WTC11 (cell line): ENCODE data around the gene C1QTNF12.

Experiments
- ATF1 ChIP-seq: sonication (generic); formaldehyde crosslinking; IDR thresholded peaks from 2 replicates; pipeline ENCODE4 v1.8.1; 2023; ENCODE audit warnings: mild to moderate bottlenecking, moderate library complexity, missing genetic modification reagents
- ATF3 ChIP-seq: sonication (generic); formaldehyde crosslinking; conservative IDR thresholded peaks from 2 replicates; pipeline ENCODE4 v1.8.1; 2022; ENCODE audit warnings: mild to moderate bottlenecking, missing genetic modification reagents
- CTCF ChIP-seq: fragments of 200-600 bp; IDR thresholded peaks from 2 replicates; pipeline ENCODE4 v1.8.0; 2022; ENCODE audit warnings: antibody characterized with exemption
- FOXP4 ChIP-seq: sonication (generic); formaldehyde crosslinking; IDR thresholded peaks from 2 replicates; pipeline ENCODE4 v1.8.0; 2022; ENCODE audit warnings: mild to moderate bottlenecking, missing genetic modification reagents
- GABPB1 ChIP-seq: sonication (generic); formaldehyde crosslinking; IDR thresholded peaks from 2 replicates; pipeline ENCODE4 v1.8.1; 2023; ENCODE audit warnings: mild to moderate bottlenecking, missing genetic modification reagents
- JUN ChIP-seq: sonication (generic); formaldehyde crosslinking; IDR thresholded peaks from 2 replicates; pipeline ENCODE4 v1.8.0; 2023; ENCODE audit warnings: mild to moderate bottlenecking, missing genetic modification reagents
- MAX ChIP-seq: sonication (generic); formaldehyde crosslinking; IDR thresholded peaks from 2 replicates; pipeline ENCODE4 v1.8.0; 2022; ENCODE audit warnings: mild to moderate bottlenecking, missing genetic modification reagents
- MYBL2 ChIP-seq: sonication (generic); formaldehyde crosslinking; IDR thresholded peaks from 2 replicates; pipeline ENCODE4 v1.8.1; 2023; ENCODE audit warnings: mild to moderate bottlenecking, moderate library complexity, missing genetic modification reagents
- NR1H2 ChIP-seq: sonication (generic); formaldehyde crosslinking; IDR thresholded peaks from 2 replicates; pipeline ENCODE4 v1.9.0; 2021; ENCODE audit warnings: mild to moderate bottlenecking, moderate library complexity, missing genetic modification reagents
- SP1 ChIP-seq: sonication (generic); formaldehyde crosslinking; conservative IDR thresholded peaks from 2 replicates; pipeline ENCODE4 v1.8.1; 2022; ENCODE audit warnings: missing genetic modification reagents
- TEAD4 ChIP-seq: sonication (generic); formaldehyde crosslinking; IDR thresholded peaks from 2 replicates; pipeline ENCODE4 v1.8.0; 2022; ENCODE audit warnings: mild to moderate bottlenecking, missing genetic modification reagents
- USF1 ChIP-seq: sonication (generic); formaldehyde crosslinking; IDR thresholded peaks from 2 replicates; pipeline ENCODE4 v1.8.0; 2022; ENCODE audit warnings: mild to moderate bottlenecking, missing genetic modification reagents
- ZNF263 ChIP-seq: sonication (generic); formaldehyde crosslinking; IDR thresholded peaks from 2 replicates; pipeline ENCODE4 v1.8.1; 2022; ENCODE audit warnings: low read depth, mild to moderate bottlenecking, moderate library complexity, missing genetic modification reagents

- TF ChIP-seq CTCF (no peak), MYBL2 (CRISPR knock-in tag) (no peak), JUN (no peak), SP1 (no peak), TEAD4 (CRISPR knock-in tag) (no peak), GABPB1 (CRISPR knock-in tag) (no peak), FOXP4 (CRISPR knock-in tag) (no peak), MAX (no peak), ATF1 (CRISPR knock-in tag) (no peak), ZNF263 (CRISPR knock-in tag) (no peak), NR1H2 (CRISPR knock-in tag) (no peak), USF1 (CRISPR knock-in tag) (no peak), ATF3 (CRISPR knock-in tag) (no peak)
Observed at GRCh38 chr1:1229770-1230169, 16.8 kb downstream of the C1QTNF12 start.
